ENCODE measurements around the gene SEMA6D. TPM values are rescaled to one million over a fixed set of nuclear protein-coding genes. Genes with fewer than 3 reads are reported as not detected.

SEMA6D gene
- total and polyA plus RNA-seq, 10 of the 15 experiments (the other 5 are each of a cell fraction or from before 2014, with no cell fraction given): 0.01 to 0.52 (median 0.09) TPM; not detected in 6

DNA sequence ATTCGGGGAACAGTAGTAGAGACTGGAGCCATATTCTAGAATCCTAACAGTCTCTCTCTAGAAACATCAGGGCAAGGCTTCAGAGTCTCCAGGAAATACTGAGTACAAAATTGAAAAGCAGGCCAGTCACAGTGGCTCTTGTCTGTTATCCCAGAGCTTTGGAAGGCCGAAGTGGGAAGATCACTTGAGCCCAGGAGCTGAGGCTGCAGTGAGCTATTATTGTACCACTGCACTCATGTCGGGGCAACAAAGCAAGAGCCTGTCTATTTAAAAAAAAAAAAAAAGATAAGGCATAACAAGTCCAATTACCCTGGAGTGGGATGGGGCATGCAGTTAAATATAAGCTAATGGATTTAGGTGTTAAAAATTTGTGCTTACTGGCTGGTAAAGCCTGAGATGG, 79.0 kb downstream of the SEMA6D start:
- H3K4me1 ChIP-seq (ENCODE audit: control insufficient read depth, insufficient read depth, low read length): no peaks in the 10 kb centered on the region
- no peaks in the 10 kb centered on the region for H4K20me1 ChIP-seq (ENCODE audit: control insufficient read depth, insufficient read depth)
- DNase-seq (ENCODE audit: low read depth, low spot score) (no peak), ATAC-seq (no peak), FAIRE-seq (no peak)
- no peaks in the 10 kb centered on the region for H3K9me3 ChIP-seq (replicated peaks; ENCODE audit: control insufficient read depth, insufficient read depth, low read length)
- ChIA-PET SMC1A (ENCODE audit: uncharacterized antibody, unreplicated experiment) (interaction anchor here (0.7 kb wide), 1 partner anchor 18 kb away, joined by 3 read pairs; no protein-coding TSS in a partner anchor), POLR2A (no interaction called here), CTCF (interaction anchor here (1.1 kb wide), 1 partner anchor 84 kb away, joined by 3 read pairs; no protein-coding TSS in a partner anchor), RAD21 (ENCODE audit: unreplicated experiment) (no interaction called here)
- no peak overlapping the region for H3K4me3 ChIP-seq
- WGBS (ENCODE audit: insufficient coverage, insufficient replicate concordance, low lambda C conversion rate, missing lambda C conversion rate): 0% methylated on average over 3 of the region's 3 CpGs
- no peaks in the 10 kb centered on the region for H3K36me3 ChIP-seq (ENCODE audit: control insufficient read depth in 2 of 2, insufficient read depth in 2 of 2, low read length in 1 of 2)
- in situ Hi-C loops (cut with MboI): no loop called here
- peaks cover 0 to 3% of the 10 kb centered on the region in 2 experiments; a peak in 2 of 4 replicates for H3K27me3 ChIP-seq (replicated peaks in 1 of 2; ENCODE audit: control insufficient read depth in 2 of 2, insufficient read depth in 2 of 2, low read length in 1 of 2)
- H3K79me2 ChIP-seq (ENCODE audit: control insufficient read depth, insufficient read depth, low read length): no peaks in the 10 kb centered on the region
- intact Hi-C loops (cut with micrococcal nuclease; ENCODE audit: unreplicated experiment): no loop called here
- TF ChIP-seq ATF3 (IDR thresholded peaks at IDR 0.05; ENCODE audit: borderline replicate concordance, extremely low read depth, low read depth, low read length) (no peak), GABPA (IDR thresholded peaks at IDR 0.05; ENCODE audit: low read depth) (no peak), CREB1 (IDR thresholded peaks at IDR 0.05; ENCODE audit: low read depth) (no peak), CHD2 (IDR thresholded peaks at IDR 0.05; ENCODE audit: borderline replicate concordance, low read depth, low read length) (no peak), E2F8 (IDR thresholded peaks at IDR 0.05; ENCODE audit: low read depth, partially characterized antibody) (no peak), NFXL1 (IDR thresholded peaks at IDR 0.05; ENCODE audit: borderline replicate concordance) (no peak), SRF (IDR thresholded peaks at IDR 0.05; ENCODE audit: low read depth in 2 of 2, low read length in 2 of 2) (no peak), CBX3 (IDR thresholded peaks at IDR 0.05; ENCODE audit: borderline replicate concordance, low read depth) (no peak), PBX3 (IDR thresholded peaks at IDR 0.05; ENCODE audit: insufficient replicate concordance, low read depth, low read length) (no peak), GATAD2B (conservative IDR thresholded peaks at IDR 0.05; ENCODE audit: low read depth) (no peak), BRCA1 (IDR thresholded peaks at IDR 0.05; ENCODE audit: low read depth, low read length) (no peak), TAF1 (IDR thresholded peaks at IDR 0.05; ENCODE audit: borderline replicate concordance, low read depth, low read length) (no peak), ZNF217 (IDR thresholded peaks at IDR 0.05) (no peak), NKRF (conservative IDR thresholded peaks at IDR 0.05) (no peak), RELA (IDR thresholded peaks at IDR 0.05; ENCODE audit: borderline replicate concordance, partially characterized antibody) (no peak), POU2F2 (IDR thresholded peaks at IDR 0.05; ENCODE audit: borderline replicate concordance, low read depth, low read length) (no peak), STAT3 (IDR thresholded peaks at IDR 0.05; ENCODE audit: low read depth, low read length) (no peak)
- no peak overlapping the region for H3K4me2 ChIP-seq (ENCODE audit: control insufficient read depth, insufficient read depth)
- H3K9ac ChIP-seq (ENCODE audit: control insufficient read depth, insufficient read depth, low read length): no peak overlapping the region
- BruUV-seq (replicated peaks): no TSS peak
- no peak overlapping the region for H2AFZ ChIP-seq (ENCODE audit: control insufficient read depth, low read depth, low read length)
- H3K27ac ChIP-seq (ENCODE audit: control insufficient read depth, insufficient read depth): no peak overlapping the region
